T-helper 2 cell (primary cell): ENCODE data around the gene TNS2.
"Not testable (repeated sequence)": the region's sequence is repeated elsewhere in the genome, so short reads cannot be mapped to it uniquely, and the experiment has no call there.

Experiments used
- DNase-seq, 5 experiments: peaks; one replicate each; pipeline versions ENCODE4 v3.0.0 to v3.0.0-alpha.2; 2012 to 2022

The TNS2 gene

DNA sequence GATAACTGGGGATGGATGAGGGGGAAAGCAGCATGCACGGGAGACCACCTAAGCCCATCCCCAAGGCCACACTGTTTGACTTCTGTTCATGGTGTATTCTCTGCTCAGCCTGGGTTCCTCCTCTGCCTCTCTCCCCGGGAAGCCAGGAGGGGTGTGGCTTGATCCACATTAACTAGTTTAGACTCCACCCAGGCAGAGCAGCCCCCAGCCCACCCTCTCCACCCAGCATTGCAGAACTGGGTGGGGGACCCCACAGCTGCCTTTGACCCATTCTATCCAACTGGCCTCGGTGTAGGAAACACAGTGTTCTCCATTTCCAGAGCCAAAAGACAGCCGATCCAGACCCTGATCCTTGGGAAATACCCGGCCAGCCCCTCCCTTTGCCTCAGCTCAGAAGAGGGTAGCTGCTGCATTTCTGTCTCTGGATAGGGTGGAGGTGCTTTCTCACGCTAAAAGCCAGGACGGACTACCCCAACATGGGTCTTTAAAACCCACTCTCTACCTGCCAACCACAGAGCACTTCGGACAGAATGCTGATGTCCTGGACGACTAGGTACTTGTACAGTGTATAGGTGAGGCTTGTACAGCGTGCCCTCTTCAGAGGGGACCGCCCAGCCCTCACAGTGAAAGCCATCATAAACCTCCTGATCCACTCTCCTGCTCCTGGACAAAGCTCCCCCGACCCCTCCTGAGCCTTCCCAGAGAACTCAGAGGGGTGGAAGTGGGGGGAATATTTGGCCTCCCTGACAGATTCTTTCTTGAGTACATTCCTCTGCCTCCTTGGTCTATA is 20.0 kb downstream of the TNS2 start:
- no peak for DNase-seq

DNA sequence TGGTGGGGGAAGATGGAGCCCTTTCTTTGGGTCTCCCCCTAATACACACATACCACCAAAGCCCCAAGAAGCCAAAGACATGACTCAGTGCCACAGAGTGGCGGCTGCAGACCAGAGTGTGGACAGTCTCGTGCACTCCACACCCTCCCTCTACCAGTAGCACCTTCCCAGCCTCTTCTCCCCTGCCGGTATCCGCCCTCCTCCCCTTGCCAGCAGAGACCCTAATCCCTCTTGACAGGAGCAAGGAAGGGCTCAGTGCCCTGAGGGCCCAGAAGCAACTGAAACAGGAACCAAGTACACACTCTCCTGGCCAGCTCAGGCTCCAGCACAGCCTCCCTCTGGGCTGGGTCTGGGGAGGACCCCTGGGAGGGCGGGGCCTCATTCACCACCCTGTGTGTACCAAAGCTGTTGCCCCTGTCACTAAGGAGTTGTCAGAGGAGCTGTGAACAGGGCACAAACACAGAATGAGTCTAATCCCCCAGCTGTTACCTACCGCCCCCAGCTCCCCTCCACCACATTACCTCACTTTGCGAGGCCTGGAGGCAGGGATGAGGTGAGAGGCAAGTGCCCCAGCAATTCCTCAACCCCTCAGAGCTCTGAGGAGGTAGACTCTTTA is 21.1 kb downstream of the TNS2 start:
- no peak for DNase-seq

DNA sequence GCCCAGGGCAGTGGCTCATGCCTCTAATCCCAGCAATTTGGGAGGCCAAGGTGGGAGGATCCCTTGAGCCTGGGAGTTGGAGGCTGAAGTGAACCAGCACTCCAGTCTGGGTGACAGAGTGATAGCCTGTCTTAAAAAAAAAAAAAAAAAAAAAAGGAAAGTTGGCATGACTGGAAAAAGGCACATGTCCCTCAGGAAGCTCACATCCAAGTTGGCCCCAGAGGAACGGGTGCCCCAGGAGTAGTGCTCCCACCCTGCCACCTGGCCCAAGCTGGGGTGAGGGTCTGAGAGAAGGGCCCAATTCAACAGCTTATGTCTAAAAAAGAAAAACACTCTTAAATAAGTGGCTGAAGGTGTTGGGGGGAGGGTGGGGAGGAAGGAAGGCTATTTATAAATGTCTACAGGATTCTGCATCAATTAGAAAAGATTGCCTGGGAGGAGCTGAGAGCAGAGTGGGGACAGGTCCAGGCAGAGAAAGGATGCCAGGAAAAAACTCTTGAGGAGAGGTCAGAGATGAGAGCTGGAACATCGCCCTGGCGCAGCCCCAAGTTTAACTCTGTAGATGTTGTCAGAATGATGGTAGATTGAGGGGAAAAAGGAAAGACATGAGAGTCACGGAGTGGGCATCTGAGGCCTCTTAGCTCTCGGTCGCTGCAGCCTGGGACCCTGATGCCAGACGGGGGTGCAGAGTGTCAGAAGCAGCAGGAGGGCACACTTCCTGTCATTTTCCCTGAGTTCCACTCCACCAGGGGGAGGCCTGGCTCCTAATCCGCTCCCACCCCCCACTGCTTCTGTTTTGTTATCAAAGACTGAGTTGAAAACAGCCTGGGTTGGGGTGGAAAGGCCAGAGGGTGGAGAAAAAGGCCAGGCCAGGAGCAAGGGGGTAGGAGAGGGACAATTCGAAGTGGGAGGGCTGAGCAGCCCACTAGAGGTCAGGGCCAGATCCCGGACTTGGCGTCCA is 22.0 kb downstream of the TNS2 start:
- no peak for DNase-seq

DNA sequence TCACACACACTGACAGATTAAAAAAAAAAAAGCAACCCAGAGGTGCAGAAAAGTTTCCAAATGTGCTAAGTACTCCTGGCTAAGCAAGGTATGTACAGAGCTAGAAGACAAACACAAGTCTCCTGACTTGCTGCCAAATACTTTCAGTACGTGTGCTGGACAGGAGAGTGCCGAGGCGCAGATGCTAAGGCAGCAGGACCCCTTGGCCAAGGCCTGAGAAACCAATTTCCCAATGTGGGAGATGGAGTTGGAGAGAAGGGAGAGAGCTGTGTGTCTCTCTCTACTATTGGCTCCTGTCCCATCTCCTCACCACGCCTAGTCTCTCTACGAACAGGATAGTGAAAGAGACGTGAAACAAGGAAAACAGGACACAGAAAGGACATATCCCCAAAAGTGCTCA is 24.0 kb downstream of the TNS2 start:
- no peak for DNase-seq

DNA sequence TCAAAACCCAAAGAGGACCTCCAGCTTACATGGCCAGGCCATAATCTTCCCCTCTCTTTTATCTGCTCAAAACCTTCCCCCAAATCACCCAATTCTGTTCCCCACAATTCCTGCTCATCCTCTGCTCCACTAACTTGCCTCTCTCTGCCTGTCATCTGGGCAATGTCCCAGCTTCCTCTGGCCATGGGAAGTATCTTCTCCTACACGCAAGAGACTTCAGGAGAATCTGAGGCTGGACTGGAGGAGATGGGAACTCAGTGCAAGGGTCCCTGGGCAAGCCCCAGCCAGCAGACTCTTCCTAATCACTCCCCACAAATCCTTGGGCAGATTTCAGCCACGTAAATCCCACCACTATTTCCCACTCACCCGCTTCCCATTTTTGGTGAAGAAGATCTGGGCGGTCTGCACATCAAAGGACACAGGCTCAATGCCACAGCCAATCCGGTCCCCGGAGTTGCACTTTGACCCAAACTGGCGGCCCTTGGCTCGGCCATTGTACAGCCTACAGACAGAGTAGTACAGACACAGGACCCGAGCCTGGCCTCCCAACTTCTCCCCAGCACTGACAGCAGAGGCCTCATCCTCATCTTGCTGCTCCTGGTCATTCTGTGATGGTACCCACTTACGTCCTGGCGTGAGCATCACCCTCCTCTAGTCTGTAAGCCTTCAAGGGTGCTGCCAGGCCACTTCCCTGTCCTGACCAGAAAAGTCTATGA is 24.6 kb downstream of the TNS2 start:
- DNase-seq: no peak

DNA sequence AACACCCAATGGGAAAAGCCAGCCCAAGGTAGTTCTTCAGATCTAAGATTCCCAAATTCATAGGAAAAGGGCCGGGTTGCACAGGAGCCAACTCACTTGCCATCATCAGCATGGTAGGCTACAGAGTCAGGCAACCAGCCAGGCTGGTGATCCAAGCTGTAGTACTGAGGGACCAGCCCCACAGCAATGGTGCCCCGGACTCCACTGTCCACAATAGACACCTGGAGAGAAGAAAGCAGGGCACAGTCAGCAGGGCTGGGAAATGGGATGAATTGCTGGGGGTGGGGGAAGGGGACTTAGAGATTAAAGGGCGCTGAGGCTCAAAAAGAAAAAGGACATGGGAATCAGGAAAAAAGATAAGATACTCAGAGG is 25.1 kb downstream of the TNS2 start:
- DNase-seq: no peak

DNA sequence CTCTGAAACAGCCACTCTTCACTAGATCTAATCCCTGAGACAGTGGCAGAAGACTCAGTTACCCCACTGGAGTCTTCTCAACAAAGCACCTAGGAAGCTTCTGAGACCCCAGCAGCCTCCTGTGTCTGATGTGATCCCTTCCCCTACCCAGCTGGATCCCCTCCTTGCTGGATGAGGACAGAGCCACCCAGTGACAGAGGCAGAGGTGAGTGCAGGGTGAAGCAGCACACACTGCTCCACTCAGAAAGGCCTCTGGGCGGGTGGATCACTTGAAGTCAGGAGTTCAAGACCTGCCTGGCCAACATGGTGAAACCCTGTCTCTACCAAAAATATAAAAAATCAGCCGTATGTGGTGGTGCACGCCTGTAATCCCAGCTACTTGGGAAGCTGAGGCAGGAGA is 26.6 kb downstream of the TNS2 start:
- DNase-seq: no peak

DNA sequence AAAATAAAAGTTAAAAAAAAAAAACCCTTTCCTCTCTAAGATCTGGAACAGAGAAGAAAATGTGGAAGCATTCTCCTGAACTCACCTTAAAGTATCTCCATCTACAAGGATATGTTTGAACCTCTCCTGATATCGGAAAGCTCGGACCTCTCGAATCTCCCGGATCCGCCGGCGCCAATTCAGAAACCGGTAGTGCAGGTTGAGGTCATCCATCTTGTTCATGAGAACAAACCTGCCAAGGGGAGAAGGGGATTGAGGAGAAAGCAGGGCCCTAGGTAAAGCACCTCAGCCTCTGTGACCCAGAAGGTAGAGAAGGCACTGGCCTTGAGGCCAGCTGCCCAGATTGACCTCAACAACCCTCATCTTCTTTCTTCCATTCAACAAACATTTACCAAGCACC is 27.2 kb downstream of the TNS2 start:
- DNase-seq: no peak

DNA sequence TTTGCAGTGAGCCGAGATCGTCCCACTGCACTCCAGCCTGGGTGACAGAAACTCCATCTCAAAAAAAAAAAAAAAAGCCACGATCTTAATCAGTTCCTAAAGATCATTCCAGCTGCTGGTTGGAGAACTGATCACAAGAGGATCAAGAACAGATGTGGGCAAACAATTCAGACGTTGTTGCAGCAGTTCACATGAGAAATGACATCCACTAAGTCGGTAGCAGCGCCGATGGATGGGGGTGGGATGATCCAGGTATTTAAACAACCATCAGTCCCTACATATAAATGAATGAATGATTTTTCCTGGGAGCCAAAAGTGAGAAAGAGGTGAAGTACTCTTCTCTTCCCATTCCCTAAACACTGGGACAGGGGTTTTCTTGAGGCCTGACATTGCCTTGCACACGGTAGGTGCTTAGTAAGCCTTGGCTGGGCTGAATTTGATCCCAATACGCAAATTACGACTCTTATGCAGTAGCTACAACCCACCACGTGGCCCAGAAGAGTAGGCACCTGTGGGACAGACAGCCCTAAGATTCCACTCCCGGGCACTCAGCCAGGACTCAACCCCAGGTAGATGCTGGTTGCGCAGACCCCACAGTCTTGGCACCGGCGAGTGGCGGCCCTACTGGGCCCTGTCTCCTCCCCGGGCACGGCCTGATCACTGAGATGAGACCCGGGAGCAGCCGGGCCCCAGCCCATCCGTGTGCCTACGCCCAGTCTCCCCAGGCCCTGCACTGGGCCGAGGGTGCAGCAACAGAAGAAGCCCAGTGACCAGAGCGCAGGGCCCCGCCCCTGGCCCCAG is 28.8 kb downstream of the TNS2 start:
- peak in 2 of 5 experiments; percentile 41 to 64 for DNase-seq

DNA sequence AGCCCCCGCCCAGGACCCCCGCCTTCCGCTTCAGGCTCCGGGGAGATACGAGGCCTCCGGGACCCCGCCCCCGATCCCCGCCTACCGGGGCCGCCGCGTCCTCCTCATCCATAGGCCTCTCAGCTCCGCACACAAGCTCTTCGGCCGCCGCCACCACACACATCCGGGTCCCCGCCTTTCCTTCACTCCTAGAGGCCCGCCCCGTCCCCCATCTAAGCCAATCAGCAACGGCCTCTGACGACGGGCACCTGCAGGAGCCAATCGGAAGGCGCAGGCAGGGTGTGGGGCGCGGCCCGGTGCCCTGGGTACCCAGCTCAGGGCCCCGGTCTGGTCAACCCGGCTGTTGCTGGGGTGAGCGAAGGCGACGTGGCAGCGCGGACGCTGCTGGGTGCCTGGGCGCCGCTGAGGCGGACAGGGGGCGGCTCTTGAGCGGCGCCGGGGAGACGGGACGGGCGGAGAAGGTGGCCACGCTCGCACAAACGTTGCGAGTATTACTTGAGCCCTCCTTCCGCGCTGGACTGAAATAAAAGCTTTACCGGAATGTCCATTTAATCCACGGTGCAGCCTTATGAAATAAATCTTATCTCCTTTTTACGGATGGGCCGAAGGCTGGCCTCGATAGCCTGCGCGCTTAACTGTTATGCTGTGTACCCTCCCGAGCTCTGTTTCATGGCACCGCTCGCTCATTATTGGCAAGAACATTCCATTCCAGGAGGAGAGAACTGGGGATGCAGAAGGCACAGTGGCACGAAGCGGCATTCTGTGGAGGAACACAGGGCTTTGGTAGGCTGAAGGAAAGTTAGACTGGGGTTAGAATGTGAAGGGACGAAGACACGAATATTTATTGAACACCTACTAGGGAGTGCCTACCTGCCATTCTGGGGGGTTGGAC is 29.6 kb downstream of the TNS2 start, which contains the start of gene SPRYD3:
Gene SPRYD3 (minus strand): TSS at position 165 of the 892 bp plus-strand sequence. CDS start 57 bp downstream, at position 108.
- DNase-seq: peak; percentile 92 to 96 (median 95)

DNA sequence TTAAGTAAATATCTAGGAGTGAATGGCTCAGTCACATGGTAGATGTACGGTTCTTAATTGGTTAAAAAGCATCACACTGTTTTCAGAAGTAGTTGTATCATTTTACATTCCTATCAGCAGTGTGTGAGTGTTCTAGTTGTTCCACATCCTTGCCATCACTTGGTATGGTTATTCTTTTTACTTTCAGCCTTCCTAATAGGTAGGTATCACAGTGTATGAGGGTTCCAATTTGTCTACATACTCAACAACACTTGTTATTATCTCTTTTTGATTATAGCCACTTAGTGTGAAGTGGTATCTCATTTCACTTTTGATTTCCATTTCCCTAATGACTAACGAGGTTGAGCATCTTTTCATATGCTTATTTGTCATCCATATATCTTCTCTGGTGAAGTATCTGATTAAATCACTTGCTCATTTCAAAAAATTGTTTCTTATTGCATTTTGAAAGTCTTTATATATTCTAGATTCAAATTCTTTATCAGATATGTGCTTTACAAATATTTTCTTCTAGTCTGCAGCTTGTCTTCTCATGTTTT is 32.8 kb downstream of the TNS2 start:
- peak in 1 of 5 experiments; percentile 24 for DNase-seq

DNA sequence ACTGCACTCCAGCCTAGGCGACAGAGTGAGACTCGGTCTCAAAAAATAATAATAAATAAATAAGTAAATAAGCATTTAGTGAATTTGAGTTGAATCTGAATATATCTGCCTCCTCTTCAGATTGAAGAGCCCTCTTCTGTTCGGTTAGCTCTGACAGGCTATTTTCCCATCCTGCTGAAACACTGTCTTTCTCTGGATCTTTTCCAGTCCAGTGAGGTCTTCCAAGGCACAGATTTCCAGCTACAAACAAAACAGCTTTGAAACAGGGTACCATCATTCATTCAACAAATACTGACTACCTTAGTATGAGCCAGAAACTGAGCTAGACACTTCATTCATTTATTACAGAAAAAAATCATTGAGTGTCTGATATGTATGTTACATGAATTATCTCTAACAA is 36.5 kb downstream of the TNS2 start:
- DNase-seq: no peak

DNA sequence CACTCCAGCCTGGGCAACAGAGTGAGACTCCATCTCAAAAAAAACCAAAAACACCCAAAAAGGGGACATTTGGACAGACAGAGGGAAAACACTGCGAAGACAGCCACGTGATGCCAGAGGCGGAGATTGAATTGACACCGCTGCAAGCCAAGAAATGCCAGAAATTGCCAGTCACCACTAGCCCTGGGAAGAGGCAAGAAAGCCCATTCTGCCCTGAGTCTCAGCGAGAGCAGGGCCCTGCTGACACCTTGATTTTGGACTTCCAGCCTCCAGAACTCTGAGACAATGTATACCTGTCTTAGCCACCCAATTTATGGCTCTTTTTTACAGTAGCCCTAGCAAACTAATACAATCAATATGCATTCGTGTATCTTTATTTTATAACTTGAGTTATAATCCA is 40.2 kb downstream of the TNS2 start:
- DNase-seq: no peak

DNA sequence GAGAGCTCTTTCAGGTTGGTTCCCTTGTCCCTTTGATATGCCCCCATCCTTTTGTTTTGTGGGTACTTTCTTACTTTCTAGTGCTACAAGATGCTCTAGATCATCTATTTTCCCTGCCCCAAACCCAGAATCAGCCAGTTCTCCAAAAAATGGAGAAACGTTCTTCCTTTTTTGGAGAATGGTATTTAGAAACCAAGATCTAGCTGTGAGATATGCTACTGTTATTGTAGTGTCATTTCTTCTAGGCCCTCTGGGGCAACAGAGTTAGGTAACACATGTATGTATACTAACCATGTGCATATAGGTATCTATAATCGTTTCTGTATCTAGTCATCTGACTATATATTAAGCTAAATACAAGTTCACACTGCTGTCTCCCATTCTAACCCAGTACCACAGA is 40.7 kb downstream of the TNS2 start:
- DNase-seq: no peak

DNA sequence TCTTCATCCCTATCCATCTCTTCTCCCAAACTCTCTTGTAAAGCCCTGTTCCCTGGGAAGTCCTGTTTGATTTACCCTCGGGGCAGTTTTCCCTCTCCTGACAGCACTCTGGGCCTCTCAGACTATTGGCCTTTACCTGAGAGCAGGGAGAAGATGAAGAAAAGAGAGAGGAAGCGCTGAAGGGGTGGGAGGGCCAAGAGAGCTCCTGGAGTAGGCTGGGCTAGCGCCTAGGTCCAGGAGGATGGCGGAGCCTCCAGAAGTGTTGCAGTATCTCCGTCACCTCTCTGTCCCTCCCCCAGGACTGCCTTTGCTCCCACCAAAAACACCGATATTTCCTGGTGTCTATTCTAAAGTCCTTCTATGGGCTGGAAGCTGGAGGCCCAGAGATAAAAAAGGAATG is 41.9 kb downstream of the TNS2 start:
- DNase-seq: no peak

DNA sequence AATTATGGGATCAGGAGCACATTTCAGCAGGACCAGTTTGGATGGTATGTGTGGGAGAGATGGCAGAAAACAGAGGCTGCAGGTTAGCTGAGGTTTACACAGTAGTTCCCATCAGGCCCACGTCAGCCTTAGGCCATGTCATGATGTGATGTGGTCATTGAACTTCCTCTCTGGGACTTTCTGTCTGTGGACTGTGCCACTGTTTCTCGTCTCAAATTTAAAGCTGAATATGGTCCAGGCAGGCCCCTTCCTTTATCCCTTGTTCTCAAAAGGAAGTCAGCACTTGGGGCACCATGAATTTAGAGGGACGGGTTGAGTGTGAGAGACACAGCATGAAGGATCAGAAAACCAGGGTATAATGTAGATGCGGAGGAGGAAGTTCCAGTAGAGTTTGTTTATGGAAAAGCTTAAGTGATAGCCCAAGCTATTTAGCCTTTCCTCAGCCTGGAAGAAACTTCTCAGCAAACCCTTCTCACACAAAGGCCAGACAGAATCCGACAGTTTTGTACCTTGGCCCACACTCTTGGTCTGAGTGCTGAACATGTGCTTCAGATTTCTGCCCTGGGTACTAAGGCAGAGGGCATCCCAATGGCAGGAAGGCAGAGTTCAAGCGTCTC is 44.0 kb downstream of the TNS2 start:
- no peak for DNase-seq

DNA sequence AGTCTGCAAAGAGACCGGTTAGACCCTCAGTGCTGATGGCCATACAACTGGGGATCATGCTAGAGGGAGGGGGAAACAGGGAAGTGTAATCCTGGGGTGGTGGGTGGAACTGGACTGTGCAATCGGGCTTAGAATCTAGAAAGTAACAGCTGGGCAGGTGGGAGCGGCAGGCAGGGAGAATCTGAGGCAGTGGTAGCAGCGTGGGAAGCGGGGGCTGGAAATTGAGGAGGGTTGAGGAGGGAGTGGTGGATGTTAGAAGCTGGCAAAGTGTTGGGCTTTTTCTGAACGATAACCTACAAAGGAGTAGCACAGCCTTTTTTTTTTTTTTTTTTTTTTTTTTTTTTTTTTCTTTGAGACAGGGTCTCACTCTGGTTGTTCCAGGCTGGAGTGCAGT is 44.5 kb downstream of the TNS2 start:
- DNase-seq: no peak

DNA sequence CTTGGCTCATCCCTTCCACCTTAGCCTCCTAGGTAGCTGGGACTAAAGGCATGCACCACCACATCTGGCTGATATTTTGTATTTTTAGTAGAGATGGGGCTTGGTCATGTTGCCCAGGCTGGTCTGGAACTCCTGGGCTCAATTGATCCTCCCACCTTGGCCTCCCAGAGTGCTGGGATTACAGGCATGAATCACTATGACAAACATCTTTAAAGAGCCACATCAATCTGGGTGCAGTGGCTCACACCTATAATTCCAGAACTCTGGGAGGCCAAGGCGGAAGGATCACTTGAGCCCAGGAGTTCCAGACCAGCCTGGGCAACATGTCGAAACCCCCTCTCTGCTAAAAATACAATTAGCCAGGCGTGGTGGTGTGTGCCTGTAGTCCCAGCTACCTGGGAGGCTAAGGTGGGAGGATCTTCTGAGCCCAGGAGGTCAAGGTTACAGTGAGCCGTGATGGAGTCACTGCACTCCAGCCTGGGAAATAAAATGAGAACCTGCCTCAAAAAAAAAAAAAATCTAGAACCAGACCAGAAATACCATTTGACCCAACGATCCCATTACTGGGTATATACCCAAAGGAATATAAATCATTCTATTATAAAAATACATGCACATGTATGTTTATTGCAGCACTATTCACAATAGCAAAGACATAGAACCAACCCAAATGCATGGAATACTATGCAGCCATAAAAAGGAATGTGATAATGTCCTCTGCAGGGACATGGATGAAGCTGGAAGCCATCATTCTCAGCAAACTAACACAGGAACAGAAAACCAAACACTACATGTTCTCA is 45.1 kb downstream of the TNS2 start:
- not testable (repeated sequence) for DNase-seq

DNA sequence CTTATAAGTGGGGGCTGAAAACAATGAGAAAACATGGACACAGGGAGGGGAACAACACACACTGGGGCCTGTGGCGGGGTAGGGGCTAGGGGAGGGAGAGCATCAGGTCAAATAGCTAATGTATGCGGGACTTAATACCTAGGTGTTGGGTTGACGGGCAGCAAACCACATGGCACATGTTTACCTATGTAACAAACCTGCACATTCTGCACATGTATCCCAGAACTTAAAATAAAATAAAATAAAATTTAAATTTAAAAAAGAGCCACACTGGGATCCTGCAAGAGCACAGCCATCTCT is 45.7 kb downstream of the TNS2 start:
- not testable (repeated sequence) for DNase-seq
